Activated B cell treated with CpG ODN at 0.5 μM for 24 hours (primary cell): ENCODE measurements around the gene DGCR8. TPM values are rescaled to one million over a fixed set of nuclear protein-coding genes. Genes with fewer than 3 reads are reported as not detected.

Experiments used
- ATAC-seq: fragments of 200-7000 bp; cut with Tn5 transposase; one replicate; pipeline ENCODE4 v1.10.0; 2021; ENCODE audit warnings: low read depth, mild to moderate bottlenecking, moderate library complexity
- CTCF ChIA-PET: fragments of 350-600 bp; sonication (Branson Sonifier 250); formaldehyde crosslinking; loops from one replicate; lab custom pipeline; 2021; ENCODE audit warnings: antibody characterized with exemption; lab: Charles Lee
- POLR2A ChIA-PET: fragments of 350-600 bp; sonication (Branson Sonifier 250); formaldehyde crosslinking; loops from one replicate; lab custom pipeline; 2021; ENCODE audit warnings: antibody characterized with exemption; lab: Charles Lee
- DNase-seq: peaks from one replicate; pipeline ENCODE4 v3.0.0; 2022
- H3K27ac Mint-ChIP-seq: one replicate; pipeline ENCODE4 v1.8.0; 2020; ENCODE audit warnings: mixed read lengths
- H3K27me3 Mint-ChIP-seq: one replicate; pipeline ENCODE4 v1.8.0; 2021; ENCODE audit warnings: mixed read lengths
- H3K36me3 Mint-ChIP-seq: one replicate; pipeline ENCODE4 v1.8.0; 2021; ENCODE audit warnings: low read depth, mixed read lengths
- H3K4me1 Mint-ChIP-seq: one replicate; pipeline ENCODE4 v1.8.0; 2021; ENCODE audit warnings: mixed read lengths
- H3K4me3 Mint-ChIP-seq: one replicate; pipeline ENCODE4 v1.8.0; 2020; ENCODE audit warnings: mild to moderate bottlenecking, mixed read lengths
- H3K9me3 Mint-ChIP-seq: one replicate; pipeline ENCODE4 v1.8.0; 2020; ENCODE audit warnings: mixed read lengths
- CTCF ChIP-seq: fragments of 200-600 bp; IDR thresholded peaks from one replicate; pipeline ENCODE4 v1.8.0; 2022; ENCODE audit warnings: antibody characterized with exemption, mild to moderate bottlenecking
- intact Hi-C: fragments of 100-400 bp; cut with micrococcal nuclease; formaldehyde crosslinking; loops from one replicate; pipeline ENCODE4 v1.15.1; 2024
- total RNA-seq: library from RNA; stranded (reverse); gene quantifications from 2 replicates; pipeline ENCODE4 v1.2.3, GENCODE V29; 2022

Gene DGCR8
- total RNA-seq, 1 donor from 2014 or later: 35.5 TPM

- CTCF ChIA-PET: no interaction called here
- Mint-ChIP-seq H3K36me3 (peaks cover 57% of the 10 kb centered on the region), H3K9me3 (no peaks in the 10 kb centered on the region), H3K27ac (no peak overlapping the region), H3K4me1 (peaks cover 6% of the 10 kb centered on the region), H3K4me3 (no peak overlapping the region), H3K27me3 (no peaks in the 10 kb centered on the region)
- DNase-seq: no peak
- TF ChIP-seq CTCF: no peak
- intact Hi-C loops: no loop called here
- no peak for ATAC-seq
- POLR2A ChIA-PET: no interaction called here
Observed at GRCh38 chr22:20105456-20106204, 25.6 kb downstream of the DGCR8 start.

DNA sequence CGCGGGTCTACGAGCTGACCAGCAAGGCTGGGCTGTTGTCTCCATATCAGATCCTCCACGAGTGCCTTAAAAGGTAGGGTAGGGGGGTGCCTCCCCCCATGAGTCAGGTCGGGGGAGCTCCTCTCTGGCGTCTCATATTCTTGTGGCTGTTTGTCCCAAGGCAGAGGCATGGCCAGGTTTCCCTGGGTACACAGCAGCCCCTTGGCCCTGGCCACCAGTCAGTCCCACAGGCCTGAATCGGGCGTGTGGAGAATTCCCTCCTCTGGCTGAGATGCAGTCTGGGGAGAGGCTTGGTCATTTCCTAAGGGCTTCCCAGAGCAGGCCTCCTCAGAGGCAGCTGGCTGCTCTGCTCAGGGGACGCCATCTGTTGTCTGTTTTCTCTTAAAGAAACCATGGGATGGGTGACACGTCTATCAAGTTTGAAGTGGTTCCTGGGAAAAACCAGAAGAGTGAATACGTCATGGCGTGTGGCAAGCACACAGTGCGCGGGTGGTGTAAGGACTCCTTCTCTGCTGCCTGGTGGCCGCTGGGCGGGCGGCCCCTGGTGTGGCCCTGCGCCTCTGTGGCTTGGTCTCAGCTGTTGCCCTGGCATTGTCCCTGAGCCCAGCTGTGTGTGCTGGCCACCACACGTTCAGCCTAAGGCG is 26.3 kb downstream of the DGCR8 start:
- intact Hi-C loops: no loop called here
- Mint-ChIP-seq H3K27ac (no peak overlapping the region), H3K9me3 (no peaks in the 10 kb centered on the region), H3K4me1 (peaks cover 7% of the 10 kb centered on the region), H3K36me3 (peaks cover 61% of the 10 kb centered on the region), H3K27me3 (no peaks in the 10 kb centered on the region), H3K4me3 (no peak overlapping the region)
- no peak for TF ChIP-seq CTCF
- DNase-seq (no peak), ATAC-seq (no peak)
- CTCF ChIA-PET: no interaction called here
- POLR2A ChIA-PET: no interaction called here

DNA sequence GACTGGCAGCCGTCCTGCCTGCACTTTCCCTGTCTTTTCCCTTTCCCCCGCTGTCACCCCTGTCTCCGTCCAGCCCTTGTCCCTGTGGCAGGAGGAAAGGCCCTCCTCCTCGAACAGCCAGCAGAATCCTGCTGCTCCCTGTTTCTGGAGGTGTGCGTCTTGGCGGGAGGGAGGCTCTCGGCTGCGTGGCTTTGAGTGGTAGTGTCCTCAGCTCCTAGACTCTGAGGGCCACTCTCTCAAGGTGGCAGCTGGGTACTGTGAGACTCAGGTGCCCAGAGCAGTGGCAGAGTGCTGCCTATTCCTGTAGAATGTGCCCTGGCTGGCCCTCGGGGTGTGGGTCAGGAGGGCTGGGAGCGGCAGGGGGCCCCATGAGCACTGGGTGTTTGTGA is 26.8 kb downstream of the DGCR8 start:
- DNase-seq: no peak
- Mint-ChIP-seq H3K4me1 (peaks cover 9% of the 10 kb centered on the region), H3K36me3 (peaks cover 61% of the 10 kb centered on the region), H3K27ac (no peak overlapping the region), H3K27me3 (no peaks in the 10 kb centered on the region), H3K9me3 (no peaks in the 10 kb centered on the region), H3K4me3 (no peak overlapping the region)
- intact Hi-C loops: no loop called here
- ATAC-seq: no peak
- CTCF ChIA-PET: no interaction called here
- POLR2A ChIA-PET: no interaction called here
- no peak for TF ChIP-seq CTCF

GRCh38 chr22:20107471-20107901 is 27.4 kb downstream of the DGCR8 start:
- no peaks in the 10 kb centered on the region for H3K9me3 Mint-ChIP-seq
- no peaks in the 10 kb centered on the region for H3K27me3 Mint-ChIP-seq
- intact Hi-C loops: no loop called here
- H3K27ac Mint-ChIP-seq: no peak overlapping the region
- CTCF ChIA-PET: no interaction called here
- DNase-seq (no peak), ATAC-seq (no peak)
- H3K36me3 Mint-ChIP-seq: peaks cover 56% of the 10 kb centered on the region
- POLR2A ChIA-PET: no interaction called here
- peaks cover 9% of the 10 kb centered on the region for H3K4me1 Mint-ChIP-seq
- H3K4me3 Mint-ChIP-seq: no peak overlapping the region
- TF ChIP-seq CTCF: no peak

GRCh38 chr22:20107951-20108756 is 28.1 kb downstream of the DGCR8 start:
- no peaks in the 10 kb centered on the region for H3K27me3 Mint-ChIP-seq
- no peak overlapping the region for H3K4me3 Mint-ChIP-seq
- ChIA-PET POLR2A (no interaction called here), CTCF (no interaction called here)
- peaks cover 9% of the 10 kb centered on the region for H3K4me1 Mint-ChIP-seq
- peaks cover 55% of the 10 kb centered on the region for H3K36me3 Mint-ChIP-seq
- intact Hi-C loops: no loop called here
- H3K27ac Mint-ChIP-seq: no peak overlapping the region
- no peaks in the 10 kb centered on the region for H3K9me3 Mint-ChIP-seq
- no peak for TF ChIP-seq CTCF
- DNase-seq (no peak), ATAC-seq (no peak)
